ENCODE data around the gene SPATA6.

DNA sequence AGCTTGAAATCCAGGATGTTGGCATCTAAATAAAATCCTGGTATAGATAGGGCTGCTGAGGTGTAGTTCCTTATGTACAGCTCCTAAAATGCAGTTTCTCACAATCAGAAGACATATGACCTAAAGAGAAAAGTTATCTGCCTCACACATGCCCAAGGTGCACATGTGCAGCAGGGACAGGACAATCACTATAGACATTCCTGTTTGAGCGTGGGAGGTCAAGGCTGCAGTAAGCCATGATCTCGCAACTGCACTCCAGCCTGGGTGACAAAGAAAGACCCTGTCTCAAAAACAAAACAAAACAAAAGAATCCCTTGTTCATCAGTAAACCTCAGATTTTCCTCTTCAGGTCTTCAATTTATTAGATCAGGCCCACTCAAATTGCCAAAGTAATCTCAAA is 66.1 kb downstream of the SPATA6 start:
- TF ChIP-seq, protein P1, sequence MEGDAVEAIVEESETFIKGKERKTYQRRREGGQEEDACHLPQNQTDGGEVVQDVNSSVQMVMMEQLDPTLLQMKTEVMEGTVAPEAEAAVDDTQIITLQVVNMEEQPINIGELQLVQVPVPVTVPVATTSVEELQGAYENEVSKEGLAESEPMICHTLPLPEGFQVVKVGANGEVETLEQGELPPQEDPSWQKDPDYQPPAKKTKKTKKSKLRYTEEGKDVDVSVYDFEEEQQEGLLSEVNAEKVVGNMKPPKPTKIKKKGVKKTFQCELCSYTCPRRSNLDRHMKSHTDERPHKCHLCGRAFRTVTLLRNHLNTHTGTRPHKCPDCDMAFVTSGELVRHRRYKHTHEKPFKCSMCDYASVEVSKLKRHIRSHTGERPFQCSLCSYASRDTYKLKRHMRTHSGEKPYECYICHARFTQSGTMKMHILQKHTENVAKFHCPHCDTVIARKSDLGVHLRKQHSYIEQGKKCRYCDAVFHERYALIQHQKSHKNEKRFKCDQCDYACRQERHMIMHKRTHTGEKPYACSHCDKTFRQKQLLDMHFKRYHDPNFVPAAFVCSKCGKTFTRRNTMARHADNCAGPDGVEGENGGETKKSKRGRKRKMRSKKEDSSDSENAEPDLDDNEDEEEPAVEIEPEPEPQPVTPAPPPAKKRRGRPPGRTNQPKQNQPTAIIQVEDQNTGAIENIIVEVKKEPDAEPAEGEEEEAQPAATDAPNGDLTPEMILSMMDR (IDR thresholded peaks at IDR 0.05) = no peak
- TF ChIP-seq EP300 (IDR thresholded peaks at IDR 0.05) = no peak
